IMR-90 (cell line): ENCODE data around the gene CSDE1. TPM values are rescaled to one million over a fixed set of nuclear protein-coding genes. Genes with fewer than 3 reads are reported as not detected.

Source experiments
- ATAC-seq: fragments of 200-7000 bp; cut with Tn5 transposase; 2 replicates; pipeline ENCODE4 v1.9.1; 2020; ENCODE audit warnings: low read depth, mild to moderate bottlenecking, moderate library complexity
- BruUV-seq: library from RNA; stranded (reverse); fragments of 400-500 nt; replicated peaks from 2 replicates; lab custom pipeline; 2021; lab: Mats Ljungman, UMichigan
- CTCF ChIA-PET: fragments of 300-600 bp; formaldehyde crosslinking; extraction: SDS; loops from one replicate; lab custom pipeline; 2021; ENCODE audit warnings: antibody characterized with exemption; lab: Yijun Ruan, JAX
- POLR2A ChIA-PET: fragments of 300-600 bp; sonication (Branson Sonifier 250); formaldehyde crosslinking; loops from one replicate; lab custom pipeline; 2022; ENCODE audit warnings: antibody characterized with exemption; ENCODE audit not compliant: unreplicated experiment; lab: Charles Lee
- DNase-seq: peaks from one replicate; pipeline ENCODE4 v3.0.0; 2013
- H2AFZ ChIP-seq: replicated peaks from 2 replicates; pipeline ENCODE3; 2013; ENCODE audit warnings: low read length, mild to moderate bottlenecking; ENCODE audit not compliant: poor library complexity
- H2AK5ac ChIP-seq: 2 replicates; pipeline ENCODE4 v1.6.1; 2013; ENCODE audit warnings: low read depth, low read length, inconsistent platforms
- H2AK9ac ChIP-seq: replicated peaks from 2 replicates; pipeline ENCODE3; 2013; ENCODE audit warnings: mild to moderate bottlenecking, low read depth, low read length, moderate library complexity; ENCODE audit not compliant: poor library complexity
- H2BK120ac ChIP-seq: 2 replicates; pipeline ENCODE4 v1.6.1; 2013; ENCODE audit warnings: low read depth, low read length, inconsistent platforms
- H2BK15ac ChIP-seq: 3 replicates; pipeline ENCODE4 v1.6.1; 2013; ENCODE audit warnings: low read depth, low read length, inconsistent platforms
- H2BK20ac ChIP-seq: 2 replicates; pipeline ENCODE4 v1.6.1; 2013; ENCODE audit warnings: low read depth, mild to moderate bottlenecking, inconsistent platforms, low read length, moderate library complexity
- H2BK5ac ChIP-seq: 2 replicates; pipeline ENCODE4 v1.6.1; 2013; ENCODE audit warnings: mild to moderate bottlenecking, low read depth, low read length, inconsistent platforms; ENCODE audit not compliant: poor library complexity, severe bottlenecking
- H3K14ac ChIP-seq: replicated peaks from 2 replicates; pipeline ENCODE4 v1.6.1; 2013; ENCODE audit warnings: low read depth, low read length, inconsistent platforms
- H3K18ac ChIP-seq: 2 replicates; pipeline ENCODE4 v1.6.1; 2013; ENCODE audit warnings: low read depth, low read length, control low read depth
- H3K23ac ChIP-seq: 2 replicates; pipeline ENCODE4 v1.6.1; 2013; ENCODE audit warnings: low read depth, low read length, inconsistent platforms
- H3K27ac ChIP-seq: 2 replicates; pipeline ENCODE4 v1.5.1; 2013; ENCODE audit warnings: mild to moderate bottlenecking, control low read depth, low read length; ENCODE audit not compliant: insufficient read depth
- H3K27me3 ChIP-seq: 2 replicates; pipeline ENCODE4 v1.6.1; 2013; ENCODE audit warnings: low read length; ENCODE audit not compliant: control insufficient read depth, insufficient read depth
- H3K36me3 ChIP-seq: 2 replicates; pipeline ENCODE4 v1.6.1; 2013; ENCODE audit warnings: low read length, mixed read lengths; ENCODE audit not compliant: control insufficient read depth, insufficient read depth
- H3K4ac ChIP-seq: 2 replicates; pipeline ENCODE4 v1.6.1; 2013; ENCODE audit warnings: low read depth, low read length, inconsistent platforms
- H3K4me1 ChIP-seq: 2 replicates; pipeline ENCODE4 v1.6.1; 2013; ENCODE audit warnings: low read length, mixed read lengths; ENCODE audit not compliant: control insufficient read depth, insufficient read depth
- H3K4me2 ChIP-seq: 2 replicates; pipeline ENCODE4 v1.6.1; 2013; ENCODE audit warnings: low read depth, mild to moderate bottlenecking, control low read depth, low read length, moderate library complexity
- H3K4me3 ChIP-seq: 2 replicates; pipeline ENCODE4 v1.5.1; 2013; ENCODE audit warnings: low read depth, mild to moderate bottlenecking, control low read depth, low read length, moderate library complexity; ENCODE audit not compliant: insufficient read depth
- H3K56ac ChIP-seq: 2 replicates; pipeline ENCODE4 v1.6.1; 2013; ENCODE audit warnings: low read length, inconsistent platforms; ENCODE audit not compliant: insufficient read depth; ENCODE audit errors: extremely low read depth
- H3K79me1 ChIP-seq, 2 experiments: 2 replicates each; pipeline ENCODE4 v1.6.1; 2013; ENCODE audit warnings: low read length in 2 of 2, inconsistent platforms in 1 of 2, low read depth in 1 of 2
- H3K9ac ChIP-seq: 2 replicates; pipeline ENCODE4 v1.6.1; 2013; ENCODE audit warnings: low read depth, low read length, control low read depth
- H3K9me1 ChIP-seq: 2 replicates; pipeline ENCODE4 v1.6.1; 2013; ENCODE audit warnings: low read length, inconsistent platforms; ENCODE audit not compliant: insufficient read depth
- H3K9me3 ChIP-seq: 2 replicates; pipeline ENCODE4 v1.6.1; 2013; ENCODE audit warnings: low read length; ENCODE audit not compliant: control insufficient read depth, insufficient read depth
- H4K20me1 ChIP-seq: 2 replicates; pipeline ENCODE4 v1.6.1; 2013; ENCODE audit warnings: low read length, inconsistent platforms; ENCODE audit not compliant: insufficient read depth
- H4K5ac ChIP-seq: 2 replicates; pipeline ENCODE4 v1.6.1; 2013; ENCODE audit warnings: mild to moderate bottlenecking, low read depth, low read length, control low read depth
- H4K8ac ChIP-seq, 2 experiments: 2 replicates each; pipeline ENCODE4 v1.6.1; 2013; ENCODE audit warnings: low read depth in 2 of 2, low read length in 2 of 2, control low read depth in 1 of 2, inconsistent platforms in 1 of 2
- H4K91ac ChIP-seq: 2 replicates; pipeline ENCODE4 v1.6.1; 2013; ENCODE audit warnings: low read depth, low read length, inconsistent platforms; ENCODE audit not compliant: insufficient read depth
- BHLHE40 ChIP-seq: fragments of 150-350 bp; IDR thresholded peaks from 2 replicates; pipeline ENCODE4 v1.6.1; 2016; ENCODE audit warnings: mild to moderate bottlenecking, low read depth, low read length
- CEBPB ChIP-seq: IDR thresholded peaks from 2 replicates; pipeline ENCODE4 v1.6.1; 2012; ENCODE audit warnings: low read depth, low read length, improper control_type of control experiment
- CHD1 ChIP-seq: IDR thresholded peaks from 2 replicates; pipeline ENCODE4 v1.6.1; 2012; ENCODE audit warnings: low read depth, low read length, improper control_type of control experiment
- CTCF ChIP-seq: conservative IDR thresholded peaks from 2 replicates; pipeline ENCODE4 v1.5.1; 2012; ENCODE audit warnings: mild to moderate bottlenecking, low read depth, low read length, improper control_type of control experiment
- ELK1 ChIP-seq: fragments of 150-350 bp; IDR thresholded peaks from 2 replicates; pipeline ENCODE4 v1.6.1; 2016; ENCODE audit warnings: low read depth, mild to moderate bottlenecking, low read length, moderate library complexity, borderline replicate concordance
- FOS ChIP-seq: fragments of 150-350 bp; IDR thresholded peaks from 2 replicates; pipeline ENCODE4 v1.6.1; 2016; ENCODE audit warnings: low read depth, low read length
- MAFK ChIP-seq: IDR thresholded peaks from 2 replicates; pipeline ENCODE4 v1.6.1; 2012; ENCODE audit warnings: low read depth, low read length, improper control_type of control experiment
- MAZ ChIP-seq: IDR thresholded peaks from 2 replicates; pipeline ENCODE4 v1.6.1; 2012; ENCODE audit warnings: low read depth, mild to moderate bottlenecking, low read length, improper control_type of control experiment, moderate library complexity, borderline replicate concordance
- MXI1 ChIP-seq: IDR thresholded peaks from 2 replicates; pipeline ENCODE4 v1.6.1; 2012; ENCODE audit warnings: low read depth, mild to moderate bottlenecking, low read length, moderate library complexity, borderline replicate concordance
- NFE2L2 ChIP-seq: fragments of 150-350 bp; IDR thresholded peaks from 2 replicates; pipeline ENCODE4 v1.6.1; 2016; ENCODE audit warnings: low read depth, mild to moderate bottlenecking, low read length
- POLR2A ChIP-seq: IDR thresholded peaks from 2 replicates; pipeline ENCODE4 v1.6.1; 2012; ENCODE audit warnings: mild to moderate bottlenecking, low read depth, low read length
- RAD21 ChIP-seq: IDR thresholded peaks from 2 replicates; pipeline ENCODE4 v1.6.1; 2012; ENCODE audit warnings: low read length, improper control_type of control experiment
- RCOR1 ChIP-seq: IDR thresholded peaks from 2 replicates; pipeline ENCODE4 v1.6.1; 2012; ENCODE audit warnings: mild to moderate bottlenecking, low read length, improper control_type of control experiment; ENCODE audit not compliant: insufficient replicate concordance
- RFX5 ChIP-seq: IDR thresholded peaks from 2 replicates; pipeline ENCODE4 v1.8.0; 2012; ENCODE audit warnings: low read depth, mild to moderate bottlenecking, low read length, moderate library complexity
- SMC3 ChIP-seq: fragments of 150-350 bp; IDR thresholded peaks from 2 replicates; pipeline ENCODE4 v1.6.1; 2016; ENCODE audit warnings: low read depth, mild to moderate bottlenecking, antibody characterized with exemption, low read length, moderate library complexity
- USF2 ChIP-seq: fragments of 150-350 bp; IDR thresholded peaks from 2 replicates; pipeline ENCODE4 v1.6.1; 2017; ENCODE audit warnings: mild to moderate bottlenecking, antibody characterized with exemption, low read length, low read depth
- WGBS, 2 experiments: methylation state at CpG; one replicate each; pipeline versions ENCODE4 v1.1.5 to v1.1.7; 2013; ENCODE audit warnings: missing lambda C conversion rate in 2 of 2; ENCODE audit not compliant: insufficient read length in 1 of 2; ENCODE audit errors: extremely low coverage in 2 of 2; 5-methylcytosine and 5-hydroxymethylcytosine counted together
- dilution Hi-C: fragments of 300-500 bp; cut with HindIII; formaldehyde crosslinking; loops from one replicate; pipeline ENCODE4 v1.14.3; 2018; ENCODE audit warnings: low sequenced_read_pairs; ENCODE audit not compliant: unreplicated experiment
- in situ Hi-C: fragments of 300-500 bp; cut with MboI; formaldehyde crosslinking; loops from 3 replicates; pipeline ENCODE4 v1.14.3; 2019; ENCODE audit warnings: low sequenced_read_pairs, inconsistent platforms, mixed read lengths
- intact Hi-C: fragments of 100-400 bp; cut with micrococcal nuclease; formaldehyde crosslinking; loops from 2 replicates; pipeline ENCODE4 v1.10.0; 2022
- polyA plus RNA-seq, 3 experiments: library from polyadenylated mRNA; depleted of rRNA; stranded (reverse); fragments of >200 nt; gene quantifications; 2 replicates each; pipeline ENCODE4 v1.2.3, GENCODE V29; 2012; ENCODE audit warnings: low replicate concordance in 1 of 3
- total RNA-seq: library from RNA; depleted of rRNA; stranded (reverse); fragments of >200 nt; gene quantifications from 2 replicates; pipeline ENCODE4 v1.2.3, GENCODE V29; 2012

The CSDE1 gene
- total and polyA plus RNA-seq, 2 of the 4 experiments (the other 2 are of a cell fraction), result 190 to 879 TPM

GRCh38 chr1:114703242-114703641 is 54.5 kb downstream of the CSDE1 start:
- H2BK120ac ChIP-seq, result no peak overlapping the region
- ATAC-seq (no peak), DNase-seq (no peak)
- intact Hi-C loops (no loop called here), dilution Hi-C loops (no loop called here), in situ Hi-C loops (loop anchor here (25.0 kb wide), 1 partner anchor 741 kb away; no protein-coding TSS in a partner anchor)
- ChIA-PET POLR2A (no interaction called here), CTCF (no interaction called here)
- no TSS peak for BruUV-seq
- H3K4ac ChIP-seq, result no peak overlapping the region
- H4K5ac ChIP-seq, result no peak overlapping the region
- no peak overlapping the region for H3K4me2 ChIP-seq
- H3K27ac ChIP-seq, result no peak overlapping the region
- H3K36me3 ChIP-seq, result peaks cover 11% of the 10 kb centered on the region
- H3K4me1 ChIP-seq, result no peaks in the 10 kb centered on the region
- no peak overlapping the region for H4K8ac ChIP-seq
- no peak overlapping the region for H3K56ac ChIP-seq
- H4K20me1 ChIP-seq, result no peaks in the 10 kb centered on the region
- no peak overlapping the region for H2BK20ac ChIP-seq
- H2BK15ac ChIP-seq, result no peak overlapping the region
- H2AK5ac ChIP-seq, result no peak overlapping the region
- no CpG with 5 or more reads among the region's 1 CpG for WGBS, 2 experiments
- TF ChIP-seq RFX5 (no peak), CTCF (no peak), MAZ (no peak), MAFK (no peak), BHLHE40 (no peak), RAD21 (no peak), SMC3 (no peak), USF2 (no peak), RCOR1 (no peak), MXI1 (no peak), CEBPB (no peak), ELK1 (no peak), POLR2A (no peak), FOS (no peak), NFE2L2 (no peak), CHD1 (no peak)
- H3K9me3 ChIP-seq, result no peaks in the 10 kb centered on the region
- H3K23ac ChIP-seq, result no peak overlapping the region
- no peak overlapping the region for H4K91ac ChIP-seq
- no peak overlapping the region for H2AK9ac ChIP-seq
- H3K4me3 ChIP-seq, result no peak overlapping the region
- no peak overlapping the region for H2AFZ ChIP-seq
- peaks cover 0 to 4% of the 10 kb centered on the region in 2 experiments; a peak in 2 of 4 replicates for H3K79me1 ChIP-seq
- H3K18ac ChIP-seq, result no peak overlapping the region
- no peaks in the 10 kb centered on the region; the same call in 1 of the 2 replicates for H3K27me3 ChIP-seq
- H2BK5ac ChIP-seq, result no peak overlapping the region
- no peaks in the 10 kb centered on the region for H3K9me1 ChIP-seq
- H3K14ac ChIP-seq, result no peak overlapping the region
- no peak overlapping the region for H3K9ac ChIP-seq
